Endothelial cell of umbilical vein (primary cell): ENCODE measurements around the gene GLYATL1B. TPM values are rescaled to one million over a fixed set of nuclear protein-coding genes. Genes with fewer than 3 reads are reported as not detected.
A peak's percentile ranks its signal among the peaks of the same experiment; 100 is the strongest.
"Not testable (repeated sequence)": the region's sequence is repeated elsewhere in the genome, so short reads cannot be mapped to it uniquely, and the experiment has no call there.

Source experiments
- BruUV-seq: library from RNA; stranded (reverse); fragments of 400-500 nt; replicated peaks from 2 replicates; lab custom pipeline; 2021; lab: Mats Ljungman, UMichigan
- CTCF ChIA-PET: fragments of 300-600, 350-600 bp; sonication (Branson Sonifier 250); formaldehyde crosslinking; loops from one replicate; lab custom pipeline; 2021; ENCODE audit warnings: antibody characterized with exemption, inconsistent platforms; lab: Charles Lee
- POLR2A ChIA-PET: fragments of 300-600, 350-600 bp; sonication (Branson Sonifier 250); formaldehyde crosslinking; loops from one replicate; lab custom pipeline; 2021; ENCODE audit warnings: antibody characterized with exemption, inconsistent platforms; lab: Charles Lee
- DNase-seq: peaks from one replicate; pipeline ENCODE4 v3.0.0-alpha.2; 2011; ENCODE audit warnings: low read depth, low spot score
- FAIRE-seq: peaks from 2 replicates; lab custom pipeline; 2011; peaks lifted over from hg19 to GRCh38; lab: Jason Lieb, UNC
- H2AFZ ChIP-seq: 2 replicates; pipeline ENCODE4 v1.6.0; 2012; ENCODE audit warnings: low read depth, low read length, control low read depth, inconsistent platforms
- H3K27ac ChIP-seq: 2 replicates; pipeline ENCODE4 v1.5.1; 2011; ENCODE audit warnings: low read depth, mild to moderate bottlenecking, control low read depth, low read length, moderate library complexity; ENCODE audit not compliant: insufficient read depth
- H3K27me3 ChIP-seq, 2 experiments: 2 replicates each; pipeline versions ENCODE4 v1.6.0 to v1.6.1; 2011; ENCODE audit warnings: low read length in 2 of 2, mixed read lengths in 1 of 2; ENCODE audit not compliant: control insufficient read depth in 2 of 2, insufficient read depth in 2 of 2
- H3K36me3 ChIP-seq, 2 experiments: 2 replicates in 1 of 2; 3 replicates in 1 of 2; pipeline ENCODE4 v1.5.1; 2011; ENCODE audit warnings: low read length in 2 of 2, mild to moderate bottlenecking in 1 of 2, moderate library complexity in 1 of 2; ENCODE audit not compliant: control insufficient read depth in 2 of 2, insufficient read depth in 2 of 2; ENCODE audit errors: extremely low read depth in 1 of 2
- H3K4me1 ChIP-seq: 3 replicates; pipeline ENCODE4 v1.5.1; 2011; ENCODE audit warnings: mild to moderate bottlenecking, low read length; ENCODE audit not compliant: control insufficient read depth, insufficient read depth; ENCODE audit errors: extremely low read depth
- H3K4me2 ChIP-seq: 2 replicates; pipeline ENCODE4 v1.6.1; 2011; ENCODE audit warnings: low read length, control low read depth, mixed read lengths; ENCODE audit not compliant: insufficient read depth
- H3K4me3 ChIP-seq, 3 experiments: fragments of 200-600 bp in 1 of 3; sonication (generic), shearing (Covaris generic) in 1 of 3; replicated peaks in 1 of 3; 2 replicates each; pipeline ENCODE4 v1.5.1; 2011 to 2016; ENCODE audit warnings: control low read depth in 3 of 3, low read length in 3 of 3, mild to moderate bottlenecking in 2 of 3, inconsistent platforms in 1 of 3, low read depth in 1 of 3, moderate library complexity in 1 of 3; ENCODE audit not compliant: insufficient read depth in 1 of 3
- H3K79me2 ChIP-seq: 2 replicates; pipeline ENCODE4 v1.6.0; 2012; ENCODE audit warnings: low read length, inconsistent platforms; ENCODE audit not compliant: control insufficient read depth, insufficient read depth
- H3K9ac ChIP-seq: replicated peaks from 2 replicates; pipeline ENCODE3; 2011; ENCODE audit warnings: low read length, control low read depth; ENCODE audit not compliant: insufficient read depth; ENCODE audit errors: extremely low read depth
- H3K9me1 ChIP-seq: replicated peaks from 3 replicates; pipeline ENCODE4 v1.6.0; 2011; ENCODE audit warnings: mild to moderate bottlenecking, low read length; ENCODE audit not compliant: control insufficient read depth, insufficient read depth; ENCODE audit errors: extremely low read depth
- H3K9me3 ChIP-seq: replicated peaks from 2 replicates; pipeline ENCODE4 v1.5.1; 2012; ENCODE audit warnings: low read length, inconsistent platforms; ENCODE audit not compliant: control insufficient read depth, insufficient read depth
- H4K20me1 ChIP-seq: replicated peaks from 2 replicates; pipeline ENCODE3; 2011; ENCODE audit warnings: mild to moderate bottlenecking, low read length; ENCODE audit not compliant: control insufficient read depth, insufficient read depth; ENCODE audit errors: extremely low read depth
- FOS ChIP-seq: IDR thresholded peaks from 2 replicates; pipeline ENCODE4 v1.6.1; 2011; ENCODE audit warnings: mild to moderate bottlenecking, low read length, moderate library complexity, borderline replicate concordance; ENCODE audit not compliant: insufficient read depth
- GATA2 ChIP-seq: IDR thresholded peaks from 2 replicates; pipeline ENCODE4 v1.7.0; 2011; ENCODE audit warnings: low read depth, mild to moderate bottlenecking, moderate library complexity, mixed read lengths, low read length; ENCODE audit not compliant: insufficient read length, insufficient read depth
- POLR2AphosphoS5 ChIP-seq: IDR thresholded peaks from 2 replicates; pipeline ENCODE4 v1.6.1; 2012; ENCODE audit warnings: low read depth, mild to moderate bottlenecking, control low read depth, low read length, moderate library complexity; ENCODE audit not compliant: insufficient read depth
- dilution Hi-C: fragments of 300-500 bp; cut with MboI; formaldehyde crosslinking; loops from one replicate; pipeline ENCODE4 v1.15.0; 2019; ENCODE audit warnings: low sequenced_read_pairs; ENCODE audit not compliant: extremely low pct_ligation_motif_present
- intact Hi-C: fragments of 100-400 bp; cut with micrococcal nuclease; formaldehyde crosslinking; loops from one replicate; pipeline ENCODE4 v1.10.0; 2022
- polyA plus RNA-seq, 4 experiments: library from polyadenylated mRNA; depleted of rRNA in 3 of 4; stranded (reverse) in 3 of 4; unstranded in 1 of 4; fragments of >200 nt; gene quantifications; 2 replicates each; pipeline versions ENCODE4 v1.2.1 to v1.2.3, GENCODE V29; 2011 to 2012; ENCODE audit warnings: missing spikeins in 1 of 4
- total RNA-seq: library from RNA; stranded (reverse); gene quantifications from 2 replicates; pipeline ENCODE4 v1.2.3, GENCODE V29; 2021
- TF ChIP-seq, protein P1 (sequence below), 2 donors: IDR thresholded peaks; 1 replicate in 1 of 2; 2 replicates in 1 of 2; pipeline ENCODE4 v1.5.1; 2011; ENCODE audit warnings: low read length in 2 of 2, mild to moderate bottlenecking in 2 of 2, moderate library complexity in 2 of 2, control low read depth in 1 of 2, inconsistent platforms in 1 of 2, low read depth in 1 of 2; ENCODE audit not compliant: insufficient read depth in 1 of 2; ENCODE audit errors: extremely low read depth in 1 of 2

Gene GLYATL1B
- total and polyA plus RNA-seq, 2 donors (not counting 3 experiments of a cell fraction or from before 2014, with no cell fraction given) = not detected

GRCh38 chr11:59095972-59096575 lies 10.0 kb downstream of the GLYATL1B start:
- intact Hi-C loops, FAIRE-seq, H3K9me3 ChIP-seq, POLR2A ChIA-PET, H3K27me3 ChIP-seq, H3K27ac ChIP-seq, H4K20me1 ChIP-seq, DNase-seq, dilution Hi-C loops, H3K9me1 ChIP-seq, H2AFZ ChIP-seq, H3K4me3 ChIP-seq, H3K4me1 ChIP-seq, H3K36me3 ChIP-seq, H3K4me2 ChIP-seq, H3K79me2 ChIP-seq, BruUV-seq, H3K9ac ChIP-seq: not testable (repeated sequence)
- CTCF ChIA-PET = interaction anchor here (1.0 to 5.7 kb wide), 7 partner anchors 11 to 62 kb away, joined by 3 to 63 read pairs (median 4); partner anchors contain the start of genes FAM111A and FAM111B

DNA sequence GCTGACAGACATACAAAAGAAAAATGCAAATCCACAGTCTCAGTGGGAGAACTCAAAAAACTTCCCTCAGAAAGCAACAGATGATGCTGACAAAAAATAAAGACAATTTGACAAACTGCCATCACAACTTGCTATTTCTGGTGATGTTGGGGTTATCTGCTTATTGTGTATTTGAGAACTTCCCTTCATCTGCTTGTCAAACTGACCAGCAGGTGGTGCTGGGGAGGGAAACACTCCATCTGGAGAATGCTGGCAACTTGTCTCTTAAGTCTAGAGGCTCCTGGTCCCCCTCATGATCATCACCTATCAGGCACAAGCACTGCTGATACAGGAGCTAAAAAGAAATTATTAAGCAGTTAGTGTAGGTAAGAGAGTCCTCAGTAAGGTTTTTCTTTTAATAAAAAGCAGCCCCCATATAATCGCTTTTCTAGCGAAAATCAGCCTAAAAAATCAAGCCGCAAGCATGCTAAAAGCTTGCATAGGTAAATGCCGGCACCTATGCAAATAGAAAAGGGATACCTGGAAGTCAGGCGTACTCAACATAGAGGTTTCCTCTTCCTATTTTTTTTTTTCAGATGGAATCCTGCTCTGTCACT lies 11.1 kb downstream of the GLYATL1B start:
- peak; percentile 79 for FAIRE-seq
- intact Hi-C loops = loop anchor here (1.0 kb wide), 2 partner anchors 39 to 61 kb away; no protein-coding TSS in a partner anchor
- H3K79me2 ChIP-seq = no peaks in the 10 kb centered on the region
- POLR2A ChIA-PET = no interaction called here
- H3K4me1 ChIP-seq = peaks cover 2% of the 10 kb centered on the region
- peak; percentile 64 for DNase-seq
- no peaks in the 10 kb centered on the region for H4K20me1 ChIP-seq
- no TSS peak for BruUV-seq
- no peaks in the 10 kb centered on the region for H3K9me3 ChIP-seq
- TF ChIP-seq FOS (no peak), POLR2AphosphoS5 (no peak), GATA2 (no peak)
- TF ChIP-seq, protein P1, sequence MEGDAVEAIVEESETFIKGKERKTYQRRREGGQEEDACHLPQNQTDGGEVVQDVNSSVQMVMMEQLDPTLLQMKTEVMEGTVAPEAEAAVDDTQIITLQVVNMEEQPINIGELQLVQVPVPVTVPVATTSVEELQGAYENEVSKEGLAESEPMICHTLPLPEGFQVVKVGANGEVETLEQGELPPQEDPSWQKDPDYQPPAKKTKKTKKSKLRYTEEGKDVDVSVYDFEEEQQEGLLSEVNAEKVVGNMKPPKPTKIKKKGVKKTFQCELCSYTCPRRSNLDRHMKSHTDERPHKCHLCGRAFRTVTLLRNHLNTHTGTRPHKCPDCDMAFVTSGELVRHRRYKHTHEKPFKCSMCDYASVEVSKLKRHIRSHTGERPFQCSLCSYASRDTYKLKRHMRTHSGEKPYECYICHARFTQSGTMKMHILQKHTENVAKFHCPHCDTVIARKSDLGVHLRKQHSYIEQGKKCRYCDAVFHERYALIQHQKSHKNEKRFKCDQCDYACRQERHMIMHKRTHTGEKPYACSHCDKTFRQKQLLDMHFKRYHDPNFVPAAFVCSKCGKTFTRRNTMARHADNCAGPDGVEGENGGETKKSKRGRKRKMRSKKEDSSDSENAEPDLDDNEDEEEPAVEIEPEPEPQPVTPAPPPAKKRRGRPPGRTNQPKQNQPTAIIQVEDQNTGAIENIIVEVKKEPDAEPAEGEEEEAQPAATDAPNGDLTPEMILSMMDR (IDR thresholded peaks at IDR 0.05; ENCODE audit: extremely low read depth in 1 of 2, insufficient read depth in 1 of 2, low read depth in 1 of 2, low read length in 2 of 2) = peak; percentile 41 to 65
- H3K4me3 ChIP-seq = no peak overlapping the region
- no peaks in the 10 kb centered on the region for H3K36me3 ChIP-seq
- no peak overlapping the region for H3K4me2 ChIP-seq
- CTCF ChIA-PET = interaction anchor here (1.1 to 5.7 kb wide), 6 partner anchors 9 to 61 kb away, joined by 3 to 63 read pairs (median 6); partner anchors contain the start of genes FAM111A and FAM111B
- H3K9me1 ChIP-seq = no peaks in the 10 kb centered on the region
- dilution Hi-C loops = no loop called here
- H3K27me3 ChIP-seq = peaks cover 4% of the 10 kb centered on the region in 2 experiments
- H2AFZ ChIP-seq = no peak overlapping the region
- H3K9ac ChIP-seq = no peak overlapping the region
- H3K27ac ChIP-seq = no peak overlapping the region

GRCh38 chr11:59097938-59098337 lies 11.8 kb downstream of the GLYATL1B start:
- H3K79me2 ChIP-seq, POLR2A ChIA-PET, H3K4me3 ChIP-seq, H3K9ac ChIP-seq, dilution Hi-C loops, FAIRE-seq, H3K9me3 ChIP-seq, DNase-seq, BruUV-seq, H3K4me1 ChIP-seq, H3K9me1 ChIP-seq, H3K27me3 ChIP-seq, H3K36me3 ChIP-seq, H2AFZ ChIP-seq, H3K4me2 ChIP-seq, H4K20me1 ChIP-seq, H3K27ac ChIP-seq: not testable (repeated sequence)
- intact Hi-C loops = loop anchor here (1.0 kb wide), 2 partner anchors 38 to 60 kb away; no protein-coding TSS in a partner anchor
- CTCF ChIA-PET = interaction anchor here (1.1 to 5.7 kb wide), 5 partner anchors 9 to 60 kb away, joined by 3 to 63 read pairs (median 8); partner anchors contain the start of gene FAM111B
